GM23248 (cell line): ENCODE results near the gene SCO1. TPM values are rescaled to one million over a fixed set of nuclear protein-coding genes. Genes with fewer than 3 reads are reported as not detected.

Experiments used
- DNase-seq: peaks from one replicate; pipeline ENCODE4 v3.0.0-alpha.2; 2015
- H2AFZ ChIP-seq: fragments of 200-600 bp; sonication (generic); 2 replicates; pipeline ENCODE4 v1.6.1; 2016; ENCODE audit warnings: antibody characterized with exemption
- H3F3A ChIP-seq: fragments of 200-600 bp; sonication (generic); 2 replicates; pipeline ENCODE4 v1.6.1; 2016; ENCODE audit warnings: mild to moderate bottlenecking, antibody characterized with exemption, mixed run types; ENCODE audit not compliant: insufficient read depth
- H3K27ac ChIP-seq: fragments of 200-600 bp; sonication (generic); 2 replicates; pipeline ENCODE4 v1.5.1; 2016; ENCODE audit warnings: mild to moderate bottlenecking
- H3K27me3 ChIP-seq: fragments of 200-600 bp; sonication (generic); replicated peaks from 2 replicates; pipeline ENCODE4 v1.6.1; 2016; ENCODE audit warnings: mild to moderate bottlenecking; ENCODE audit not compliant: insufficient read depth
- H3K36me3 ChIP-seq: fragments of 200-600 bp; sonication (generic); 2 replicates; pipeline ENCODE4 v1.6.1; 2016; ENCODE audit warnings: low read depth, mild to moderate bottlenecking
- H3K4me1 ChIP-seq: fragments of 200-600 bp; sonication (generic); 2 replicates; pipeline ENCODE4 v1.6.1; 2016; ENCODE audit warnings: mild to moderate bottlenecking; ENCODE audit not compliant: insufficient read depth
- H3K4me2 ChIP-seq: fragments of 200-600 bp; sonication (generic); one replicate; pipeline ENCODE4 v1.6.1; 2016; ENCODE audit warnings: mild to moderate bottlenecking; ENCODE audit not compliant: unreplicated experiment
- H3K4me3 ChIP-seq: fragments of 200-600 bp; sonication (generic); 2 replicates; pipeline ENCODE4 v1.5.1; 2016; ENCODE audit warnings: mild to moderate bottlenecking
- H3K79me2 ChIP-seq: fragments of 200-600 bp; sonication (generic); 2 replicates; pipeline ENCODE4 v1.6.1; 2016; ENCODE audit warnings: mild to moderate bottlenecking; ENCODE audit not compliant: insufficient read depth
- H3K9ac ChIP-seq: fragments of 200-600 bp; sonication (generic); 2 replicates; pipeline ENCODE4 v1.6.1; 2016; ENCODE audit warnings: mild to moderate bottlenecking
- H3K9me2 ChIP-seq: fragments of 200-600 bp; sonication (generic); 2 replicates; pipeline ENCODE4 v1.6.1; 2016; ENCODE audit warnings: mixed run types, mild to moderate bottlenecking, moderate library complexity; ENCODE audit not compliant: insufficient read depth
- H3K9me3 ChIP-seq: fragments of 200-600 bp; sonication (generic); one replicate; pipeline ENCODE4 v1.6.1; 2017; ENCODE audit warnings: low read depth
- H4K20me1 ChIP-seq: fragments of 200-600 bp; sonication (generic); 2 replicates; pipeline ENCODE4 v1.6.0; 2016; ENCODE audit not compliant: insufficient read depth
- EZH2 ChIP-seq: fragments of 200-600 bp; sonication (generic); IDR thresholded peaks from 2 replicates; pipeline ENCODE4 v1.6.1; 2018; ENCODE audit warnings: antibody characterized with exemption, mild to moderate bottlenecking; ENCODE audit not compliant: insufficient read depth, poor library complexity, severe bottlenecking
- EZH2phosphoT487 ChIP-seq: fragments of 200-600 bp; sonication (generic); IDR thresholded peaks from 2 replicates; pipeline ENCODE4 v1.6.1; 2018; ENCODE audit warnings: antibody characterized with exemption, moderate library complexity, mild to moderate bottlenecking, low read depth; ENCODE audit not compliant: insufficient read depth
- WGBS, 2 experiments: methylation state at CpG; one replicate each; pipeline ENCODE4 v1.1.6; 2015 to 2017; ENCODE audit warnings: low lambda C conversion rate in 2 of 2, low coverage in 1 of 2; ENCODE audit errors: missing lambda C conversion rate in 2 of 2; 5-methylcytosine and 5-hydroxymethylcytosine counted together
- in situ Hi-C: fragments of 300-500 bp; cut with MboI; formaldehyde crosslinking; loops from 2 replicates; pipeline ENCODE4 v1.15.0; 2020
- polyA plus RNA-seq: library from polyadenylated mRNA; unstranded; fragments of >200 nt; fragmentation: Nextera tagmentation; extraction: Ambion mirVana; gene quantifications from 2 replicates; pipeline ENCODE4 v1.2.1, GENCODE V29; 2016
- total RNA-seq: library from RNA; depleted of rRNA; stranded (reverse); fragments of >200 nt; shearing (Covaris generic); gene quantifications from 2 replicates; pipeline ENCODE4 v1.2.3, GENCODE V29; 2014

The SCO1 gene
- total and polyA plus RNA-seq, 2 experiments from 2014 or later, result 25.6 to 40.4 TPM

DNA sequence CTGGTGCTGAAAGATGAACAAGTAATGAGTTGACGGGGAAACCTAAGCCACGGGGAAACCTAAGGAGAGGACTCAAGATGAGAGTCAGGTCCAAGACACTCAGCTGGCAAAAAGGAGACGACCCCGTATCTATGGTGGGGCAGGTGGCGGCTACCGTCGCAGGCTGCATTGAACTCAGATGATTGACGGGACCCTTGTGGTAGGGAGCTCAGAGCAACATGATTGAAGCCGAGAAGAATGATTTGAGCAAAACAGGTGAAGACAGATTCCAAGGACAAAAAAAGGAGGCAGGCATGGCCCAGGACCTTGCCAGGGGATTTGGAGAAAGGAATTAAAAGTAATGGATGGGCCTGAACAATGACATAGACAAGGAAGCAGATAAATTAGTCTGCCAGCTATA, 32.8 kb downstream of the SCO1 start:
- DNase-seq, result no peak
- Histone ChIP-seq H4K20me1 (no peaks in the 10 kb centered on the region), H3K4me2 (no peak overlapping the region), H3K79me2 (no peaks in the 10 kb centered on the region), H3K9me3 (no peaks in the 10 kb centered on the region), H3K27me3 (no peaks in the 10 kb centered on the region), H3F3A (peaks cover 10% of the 10 kb centered on the region; the same call in 1 of the 2 replicates), H3K36me3 (no peaks in the 10 kb centered on the region), H3K4me3 (no peak overlapping the region), H3K27ac (no peak overlapping the region), H3K9ac (no peak overlapping the region), H3K9me2 (no peaks in the 10 kb centered on the region), H3K4me1 (peaks cover 11% of the 10 kb centered on the region), H2AFZ (no peak overlapping the region)
- in situ Hi-C loops, result no loop called here
- TF ChIP-seq EZH2phosphoT487 (no peak), EZH2 (no peak)
- WGBS, 2 experiments, result 96 to 98% methylated on average over 9 of the region's 9 CpGs

- Histone ChIP-seq H2AFZ (no peak overlapping the region), H3K9ac (no peak overlapping the region), H3K4me1 (peaks cover 1% of the 10 kb centered on the region; the same call in 1 of the 2 replicates), H3K9me2 (no peaks in the 10 kb centered on the region), H3K27ac (no peak overlapping the region), H3K79me2 (no peaks in the 10 kb centered on the region), H3K4me2 (no peak overlapping the region), H3K9me3 (no peaks in the 10 kb centered on the region), H3K27me3 (no peaks in the 10 kb centered on the region), H4K20me1 (no peaks in the 10 kb centered on the region), H3F3A (0 out of 2 replicates have a peak, but pooled peaks cover under 1% of the 10 kb centered on the region), H3K4me3 (no peak overlapping the region), H3K36me3 (no peaks in the 10 kb centered on the region)
- 87 to 94% methylated on average over 6 of the region's 6 CpGs for WGBS, 2 experiments
- in situ Hi-C loops, result no loop called here
- no peak for DNase-seq
- TF ChIP-seq EZH2phosphoT487 (no peak), EZH2 (no peak)
Observed at GRCh38 chr17:10663231-10663630, 34.1 kb downstream of the SCO1 start.

DNA sequence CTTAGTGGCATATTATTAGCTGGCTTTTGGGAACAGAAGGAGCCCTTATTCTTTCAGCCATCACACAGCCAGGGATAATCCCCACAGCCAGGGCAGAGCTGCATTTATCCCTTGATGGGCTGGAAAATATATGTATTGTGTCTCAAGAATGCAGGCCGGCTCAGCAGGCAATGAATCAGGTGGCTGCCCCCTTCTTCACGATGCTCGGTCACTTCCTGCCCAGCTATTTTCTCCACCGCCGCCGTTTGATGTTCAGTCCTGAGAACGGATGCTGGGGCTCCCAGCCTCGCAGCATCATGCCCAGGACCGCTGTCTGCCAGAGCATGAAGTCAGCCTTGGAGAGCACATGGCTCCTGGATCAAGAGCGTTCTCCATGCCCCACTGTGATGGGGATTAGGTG, 35.9 kb downstream of the SCO1 start:
- Histone ChIP-seq H3K9ac (no peak overlapping the region), H3F3A (no peaks in the 10 kb centered on the region), H3K27me3 (no peaks in the 10 kb centered on the region), H3K9me2 (no peaks in the 10 kb centered on the region), H3K27ac (no peak overlapping the region), H3K4me3 (no peak overlapping the region), H2AFZ (no peak overlapping the region), H3K79me2 (no peaks in the 10 kb centered on the region), H3K36me3 (no peaks in the 10 kb centered on the region), H3K4me2 (no peak overlapping the region), H4K20me1 (no peaks in the 10 kb centered on the region), H3K4me1 (no peaks in the 10 kb centered on the region), H3K9me3 (no peaks in the 10 kb centered on the region)
- in situ Hi-C loops, result no loop called here
- no peak for DNase-seq
- WGBS, 2 experiments, result 85 to 88% methylated on average over 10 of the region's 10 CpGs
- TF ChIP-seq EZH2phosphoT487 (no peak), EZH2 (no peak)

GRCh38 chr17:10657879-10658278, 39.5 kb downstream of the SCO1 start:
- Histone ChIP-seq H3K36me3 (no peaks in the 10 kb centered on the region), H3K4me3 (no peak overlapping the region), H2AFZ (no peak overlapping the region), H3K79me2 (no peaks in the 10 kb centered on the region), H3K27me3 (no peaks in the 10 kb centered on the region), H3K9ac (no peak overlapping the region), H3K4me2 (no peak overlapping the region), H3K4me1 (no peaks in the 10 kb centered on the region), H3K9me2 (no peaks in the 10 kb centered on the region), H3K27ac (no peak overlapping the region), H4K20me1 (no peaks in the 10 kb centered on the region), H3F3A (no peaks in the 10 kb centered on the region), H3K9me3 (no peaks in the 10 kb centered on the region)
- in situ Hi-C loops, result no loop called here
- WGBS, 2 experiments, result 63% methylated on average over 10 of the region's 10 CpGs
- TF ChIP-seq EZH2, result no peak
- TF ChIP-seq EZH2phosphoT487, result no peak
- no peak for DNase-seq

GRCh38 chr17:10657148-10657547, 40.2 kb downstream of the SCO1 start, which contains the start of gene MYH3:
Gene MYH3 (minus strand): TSS chr17:10657309. CDS start chr17:10655064, 2,245 bp downstream.
- in situ Hi-C loops, result no loop called here
- Histone ChIP-seq H2AFZ (no peak within 1 kb of the TSS), H3F3A (no peaks in the 10 kb centered on the region), H3K27me3 (no peaks in the 10 kb centered on the region), H3K9me3 (no peaks in the 10 kb centered on the region), H3K79me2 (no peaks in the 10 kb centered on the region), H3K4me2 (no peak within 1 kb of the TSS), H3K4me3 (no peak within 1 kb of the TSS), H3K9me2 (no peaks in the 10 kb centered on the region), H3K9ac (no peak within 1 kb of the TSS), H3K27ac (no peak within 1 kb of the TSS), H3K4me1 (no peaks in the 10 kb centered on the region), H3K36me3 (no peaks in the 10 kb centered on the region), H4K20me1 (no peaks in the 10 kb centered on the region)
- WGBS, 2 experiments, result 72 to 81% methylated on average over 15 of the region's 15 CpGs
- no peak for DNase-seq
- TF ChIP-seq EZH2, result no peak
- no peak for TF ChIP-seq EZH2phosphoT487
